ENCODE data around the gene JSRP1.

GRCh38 chr19:2237869-2238153, 18.4 kb downstream of the JSRP1 start:
- no peak for TF ChIP-seq CTCF (tag by site-specific recombination; IDR thresholded peaks at IDR 0.05)
- no peak for TF ChIP-seq SP3 (tag by site-specific recombination; IDR thresholded peaks at IDR 0.05)
- no peak for TF ChIP-seq ZNF558 (tag by site-specific recombination; IDR thresholded peaks at IDR 0.05)
- no peak for TF ChIP-seq ZSCAN5A (tag by site-specific recombination; IDR thresholded peaks at IDR 0.05)
- TF ChIP-seq ZBTB20 (tag by site-specific recombination; IDR thresholded peaks at IDR 0.05) = no peak
- no peak for TF ChIP-seq ZNF302 (tag by site-specific recombination; IDR thresholded peaks at IDR 0.05; ENCODE audit: low read depth)
- TF ChIP-seq ZNF660 (tag by site-specific recombination; IDR thresholded peaks at IDR 0.05) = no peak
- TF ChIP-seq ZBTB17 (tag by site-specific recombination; IDR thresholded peaks at IDR 0.05) = no peak
- TF ChIP-seq ZNF274 (IDR thresholded peaks at IDR 0.05; ENCODE audit: low read length) = no peak
- TF ChIP-seq ZNF274 (tag by site-specific recombination; IDR thresholded peaks at IDR 0.05; ENCODE audit: borderline replicate concordance) = no peak
- TF ChIP-seq ZNF174 (tag by site-specific recombination; IDR thresholded peaks at IDR 0.05) = no peak
- TF ChIP-seq ZNF175 (tag by site-specific recombination; IDR thresholded peaks at IDR 0.05) = no peak
- TF ChIP-seq ZNF488 (tag by site-specific recombination; IDR thresholded peaks at IDR 0.05) = no peak
- no peak; the same call in 1 of the 2 replicates for TF ChIP-seq ZNF623 (tag by site-specific recombination; IDR thresholded peaks at IDR 0.05)

All from HEK293 (cell line).